ENCODE measurements around the gene ACTN1.
A peak's percentile ranks its signal among the peaks of the same experiment; 100 is the strongest.
"Not testable (repeated sequence)": the region's sequence is repeated elsewhere in the genome, so short reads cannot be mapped to it uniquely, and the experiment has no call there.

Gene ACTN1

DNA sequence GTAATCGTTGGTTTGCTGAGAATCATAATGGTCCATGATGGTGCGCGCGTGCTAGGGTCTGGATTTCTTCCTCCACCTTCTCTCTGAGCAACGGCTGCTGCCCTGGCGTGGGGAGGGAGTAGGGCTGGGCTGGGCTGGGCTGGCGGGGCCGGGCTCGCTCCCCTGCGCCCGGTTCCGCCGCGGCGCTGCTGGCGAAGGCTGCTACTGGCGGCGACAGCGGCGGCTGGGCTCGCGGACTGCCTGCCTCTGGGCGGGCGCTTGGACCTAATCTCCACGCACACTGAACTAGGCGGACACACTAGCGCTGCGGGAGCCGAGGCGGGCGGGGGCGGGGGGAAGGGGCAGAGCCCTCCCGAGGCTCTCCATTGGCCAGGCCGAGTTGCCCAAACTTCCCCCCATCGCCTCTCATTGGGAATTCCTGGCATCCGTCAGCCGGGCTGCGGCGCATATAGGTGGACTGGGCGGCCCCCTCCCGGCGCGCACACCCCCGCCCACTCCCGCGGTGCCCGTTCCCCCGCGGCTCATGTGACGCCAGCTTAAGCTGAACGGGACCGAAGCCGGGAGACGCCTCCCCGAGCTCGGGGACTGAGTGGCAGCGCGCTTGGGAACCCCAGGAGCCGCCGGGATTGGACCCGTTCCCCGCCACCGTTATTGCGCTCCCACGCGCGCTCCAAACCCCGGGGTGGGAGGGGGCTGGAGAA is at the start of gene ACTN1:
ACTN1 (minus strand) TSS at position 282 of the 701 bp plus-strand sequence; CDS start at position 36, 246 bp downstream.
- peaks cover 36% of the 10 kb centered on the region for H3K4me1 ChIP-seq (ENCODE audit: insufficient read depth, low read length)
- no peaks in the 10 kb centered on the region for H3K9me3 ChIP-seq (ENCODE audit: control insufficient read depth, insufficient read depth, low read length)
- H3K9ac ChIP-seq (ENCODE audit: low read depth, low read length), result peak within 1 kb of the TSS; percentile 91
- peaks cover 12% of the 10 kb centered on the region; the same call in 1 of the 2 replicates for H3K36me3 ChIP-seq (ENCODE audit: insufficient read depth, low read length)

DNA sequence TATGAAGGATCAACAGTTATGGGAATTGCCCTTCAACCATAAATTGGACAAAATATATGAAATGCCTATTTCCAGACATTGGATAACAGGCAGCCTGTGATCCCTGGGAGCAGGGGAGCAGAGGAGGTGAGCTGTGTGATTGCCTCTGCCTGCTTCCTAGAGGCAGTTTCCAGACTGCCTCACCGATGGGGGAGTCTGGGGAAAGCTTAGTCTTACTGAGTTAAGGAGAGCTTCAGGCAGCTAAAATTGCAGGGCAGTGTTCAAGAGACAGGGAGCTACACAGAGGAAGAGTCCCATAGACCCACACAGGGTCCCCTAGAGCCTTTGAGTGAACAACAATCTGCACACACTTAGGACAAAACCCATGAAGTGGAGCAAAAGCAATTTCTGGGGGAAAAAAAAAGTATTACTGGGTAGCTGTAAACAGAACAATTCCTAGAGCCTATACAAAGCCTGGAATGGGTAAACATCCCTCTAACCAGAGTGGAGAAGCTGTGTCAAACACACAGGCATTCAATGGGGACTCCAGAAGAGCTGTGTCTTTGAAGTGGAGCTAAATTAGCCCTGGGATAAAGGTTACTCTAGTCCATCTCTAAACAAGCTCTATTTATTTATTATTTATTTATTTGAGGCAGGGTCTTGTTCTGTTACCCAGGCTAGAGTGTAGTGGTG is 48.3 kb upstream of the ACTN1 start:
- Histone ChIP-seq H3K36me3 (ENCODE audit: insufficient read depth, low read length) (no peaks in the 10 kb centered on the region), H3K4me1 (ENCODE audit: insufficient read depth, low read length) (no peaks in the 10 kb centered on the region), H3K9me3 (ENCODE audit: control insufficient read depth, insufficient read depth, low read length) (no peaks in the 10 kb centered on the region), H3K9ac (ENCODE audit: low read depth, low read length) (no peak overlapping the region)

DNA sequence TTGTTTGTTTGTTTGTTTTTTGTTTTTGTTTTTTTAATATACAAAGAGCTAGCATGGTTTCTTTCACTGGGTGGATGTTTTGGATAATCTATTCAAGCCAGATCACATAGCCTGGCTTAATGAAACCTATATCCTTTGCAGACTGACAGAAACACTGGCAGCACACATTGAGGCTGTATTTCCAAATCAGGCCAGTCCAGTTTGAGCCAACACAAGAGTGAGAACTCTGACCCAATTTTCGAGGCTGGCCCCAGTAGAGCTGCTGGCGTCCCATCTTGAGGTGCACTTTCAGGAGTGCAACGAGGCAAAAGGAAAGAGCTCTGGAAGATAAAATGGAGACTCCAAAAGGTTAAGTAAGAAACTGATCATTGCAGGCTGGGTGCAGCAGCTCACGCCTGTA is 43.9 kb upstream of the ACTN1 start:
- no peak overlapping the region for H3K9ac ChIP-seq (ENCODE audit: low read depth, low read length)
- peaks cover 4% of the 10 kb centered on the region; the same call in 1 of the 2 replicates for H3K4me1 ChIP-seq (ENCODE audit: insufficient read depth, low read length)
- no peaks in the 10 kb centered on the region for H3K9me3 ChIP-seq (ENCODE audit: control insufficient read depth, insufficient read depth, low read length)
- H3K36me3 ChIP-seq (ENCODE audit: insufficient read depth, low read length), result no peaks in the 10 kb centered on the region

GRCh38 chr14:69022093-69022492 is 43.0 kb upstream of the ACTN1 start:
- not testable (repeated sequence) for H3K9me3 ChIP-seq (ENCODE audit: control insufficient read depth, insufficient read depth, low read length); H3K4me1 ChIP-seq (ENCODE audit: insufficient read depth, low read length); H3K9ac ChIP-seq (ENCODE audit: low read depth, low read length); H3K36me3 ChIP-seq (ENCODE audit: insufficient read depth, low read length)

GRCh38 chr14:69017706-69018105 is 38.6 kb upstream of the ACTN1 start:
- Histone ChIP-seq H3K36me3 (ENCODE audit: insufficient read depth, low read length) (no peaks in the 10 kb centered on the region), H3K9me3 (ENCODE audit: control insufficient read depth, insufficient read depth, low read length) (no peaks in the 10 kb centered on the region), H3K9ac (ENCODE audit: low read depth, low read length) (no peak overlapping the region), H3K4me1 (ENCODE audit: insufficient read depth, low read length) (peaks cover 20% of the 10 kb centered on the region)

GRCh38 chr14:69014829-69015259 is 35.7 kb upstream of the ACTN1 start:
- Histone ChIP-seq H3K36me3 (ENCODE audit: insufficient read depth, low read length) (no peaks in the 10 kb centered on the region), H3K9me3 (ENCODE audit: control insufficient read depth, insufficient read depth, low read length) (no peaks in the 10 kb centered on the region), H3K4me1 (ENCODE audit: insufficient read depth, low read length) (peaks cover 20% of the 10 kb centered on the region), H3K9ac (ENCODE audit: low read depth, low read length) (no peak overlapping the region)

DNA sequence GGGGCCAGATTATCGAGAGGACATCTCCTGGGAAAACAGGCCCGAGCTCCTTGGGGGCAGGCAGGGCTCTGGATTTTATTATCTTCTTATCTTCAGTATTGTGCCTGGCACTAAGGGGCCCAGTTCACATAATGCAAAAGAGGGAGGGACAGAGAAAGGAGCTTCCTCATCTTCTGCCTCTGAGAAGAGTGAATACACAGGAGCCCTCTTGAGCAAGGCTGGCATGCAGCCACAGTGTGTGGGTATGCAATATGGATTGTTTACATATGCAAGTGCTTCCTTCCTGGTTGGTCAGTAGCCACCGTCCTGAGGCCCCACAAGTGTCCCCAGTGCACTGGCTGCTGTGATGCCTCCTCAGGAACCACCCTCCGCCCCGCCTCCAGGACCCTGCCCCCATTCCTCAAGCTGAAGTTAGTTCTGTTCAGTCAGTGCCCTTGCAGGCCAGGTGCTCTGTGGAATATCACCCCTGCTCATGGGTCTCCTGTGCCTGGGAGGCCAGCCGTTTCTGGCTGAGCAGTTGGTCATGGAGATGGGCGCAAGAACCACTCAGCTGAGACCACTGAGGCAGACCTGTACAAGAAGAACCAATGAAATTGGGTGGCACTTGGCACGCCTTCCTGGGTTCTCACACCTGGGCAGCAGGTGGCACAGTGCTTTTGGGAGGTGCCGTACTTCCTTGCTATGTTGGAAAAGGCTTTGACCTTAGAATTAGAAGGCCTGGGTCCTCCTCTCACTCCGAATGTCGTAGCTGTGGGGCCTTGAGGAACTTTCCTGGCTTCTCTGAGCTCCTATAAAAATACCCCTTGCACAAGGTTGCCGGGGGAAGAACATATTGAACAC is 35.1 kb upstream of the ACTN1 start:
- Histone ChIP-seq H3K4me1 (ENCODE audit: insufficient read depth, low read length) (peaks cover 20% of the 10 kb centered on the region), H3K9ac (ENCODE audit: low read depth, low read length) (no peak overlapping the region), H3K9me3 (ENCODE audit: control insufficient read depth, insufficient read depth, low read length) (no peaks in the 10 kb centered on the region), H3K36me3 (ENCODE audit: insufficient read depth, low read length) (no peaks in the 10 kb centered on the region)

- H3K9me3 ChIP-seq (ENCODE audit: control insufficient read depth, insufficient read depth, low read length), result no peaks in the 10 kb centered on the region
- no peaks in the 10 kb centered on the region for H3K36me3 ChIP-seq (ENCODE audit: insufficient read depth, low read length)
- peaks cover 18% of the 10 kb centered on the region for H3K4me1 ChIP-seq (ENCODE audit: insufficient read depth, low read length)
- no peak overlapping the region for H3K9ac ChIP-seq (ENCODE audit: low read depth, low read length)
These were observed 33.3 kb upstream of the ACTN1 start for GRCh38 chr14:69012256-69012953.

DNA sequence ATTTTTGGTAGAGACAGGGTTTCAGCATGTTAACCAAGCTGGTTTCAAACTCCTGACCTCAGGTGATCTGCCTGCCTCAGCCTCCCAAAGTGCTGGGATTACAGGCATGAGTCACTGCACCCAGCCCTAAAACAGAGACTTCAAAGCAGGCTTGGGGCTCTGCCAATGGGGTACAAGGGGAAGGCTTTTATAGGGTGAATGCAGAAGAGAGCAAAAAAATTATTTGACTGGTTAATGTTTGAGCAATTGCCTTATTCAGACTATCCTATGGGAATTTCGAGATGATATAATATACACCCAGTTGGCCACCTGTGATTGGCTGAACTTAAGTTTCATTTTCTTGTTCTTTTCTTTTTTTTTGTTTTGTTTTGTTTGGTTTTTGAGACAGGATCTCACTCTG is 31.5 kb upstream of the ACTN1 start:
- Histone ChIP-seq H3K9me3 (ENCODE audit: control insufficient read depth, insufficient read depth, low read length) (no peaks in the 10 kb centered on the region), H3K36me3 (ENCODE audit: insufficient read depth, low read length) (no peaks in the 10 kb centered on the region), H3K9ac (ENCODE audit: low read depth, low read length) (no peak overlapping the region), H3K4me1 (ENCODE audit: insufficient read depth, low read length) (peaks cover 22% of the 10 kb centered on the region)

- Histone ChIP-seq H3K9ac (ENCODE audit: low read depth, low read length) (no peak overlapping the region), H3K36me3 (ENCODE audit: insufficient read depth, low read length) (no peaks in the 10 kb centered on the region), H3K4me1 (ENCODE audit: insufficient read depth, low read length) (peaks cover 22% of the 10 kb centered on the region), H3K9me3 (ENCODE audit: control insufficient read depth, insufficient read depth, low read length) (no peaks in the 10 kb centered on the region)
These were observed 29.4 kb upstream of the ACTN1 start for GRCh38 chr14:69008421-69008884.

DNA sequence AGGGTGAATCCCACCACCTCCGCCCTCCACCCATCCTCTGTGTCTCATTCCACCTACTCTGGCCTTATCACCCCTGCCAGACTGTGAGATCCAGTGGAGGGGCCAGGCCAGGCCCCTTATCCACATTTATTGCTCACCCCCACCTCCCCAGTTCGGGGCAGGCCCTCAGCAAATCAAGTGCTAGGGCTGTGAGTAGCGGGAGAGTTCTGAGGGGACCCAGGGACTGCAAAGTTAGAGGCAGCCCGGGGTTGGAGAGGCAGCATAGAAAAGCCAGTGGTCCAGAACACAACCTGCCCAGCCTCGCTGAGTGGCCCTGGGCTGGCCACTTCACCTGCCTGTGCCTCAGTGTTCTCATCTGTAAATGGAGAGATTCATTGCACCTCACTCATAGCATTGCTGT is 27.2 kb upstream of the ACTN1 start:
- H3K9ac ChIP-seq (ENCODE audit: low read depth, low read length), result no peak overlapping the region
- peaks cover 22% of the 10 kb centered on the region for H3K4me1 ChIP-seq (ENCODE audit: insufficient read depth, low read length)
- no peaks in the 10 kb centered on the region for H3K9me3 ChIP-seq (ENCODE audit: control insufficient read depth, insufficient read depth, low read length)
- H3K36me3 ChIP-seq (ENCODE audit: insufficient read depth, low read length), result no peaks in the 10 kb centered on the region

DNA sequence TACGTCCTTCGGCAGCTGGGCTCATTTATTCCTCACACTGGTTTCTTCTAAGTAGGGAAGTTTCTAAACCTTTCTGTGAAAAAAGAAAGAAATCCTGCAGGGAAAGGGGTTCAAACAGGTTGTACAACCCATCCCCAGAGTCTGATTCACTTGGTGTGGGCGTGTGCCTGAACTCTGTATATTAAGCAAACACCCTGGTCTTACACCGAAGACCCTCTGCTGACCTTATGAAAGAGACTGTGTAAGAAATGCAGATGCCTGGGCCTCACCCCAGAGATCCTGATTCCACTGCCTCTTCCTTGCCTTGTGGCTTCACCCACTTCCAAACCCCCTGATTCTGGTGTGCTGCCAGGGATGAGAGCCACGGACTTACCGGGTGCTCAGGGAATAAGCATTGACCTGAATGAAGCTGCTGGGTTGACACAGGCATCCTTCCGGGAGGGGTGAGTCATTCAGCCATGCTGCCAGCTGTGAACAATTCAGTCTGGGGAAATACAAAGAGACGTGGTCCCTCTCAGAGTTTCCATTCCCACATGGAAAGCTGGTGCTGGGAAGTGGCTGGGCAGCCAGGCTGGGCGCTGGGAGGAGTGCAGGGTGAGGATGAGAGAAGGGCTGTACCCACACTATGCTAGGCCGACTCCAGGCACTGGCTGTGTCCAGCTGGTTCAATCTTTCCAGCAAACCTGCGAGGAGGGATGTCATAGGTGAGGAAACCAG is 26.5 kb upstream of the ACTN1 start:
- no peak overlapping the region for H3K9ac ChIP-seq (ENCODE audit: low read depth, low read length)
- H3K9me3 ChIP-seq (ENCODE audit: control insufficient read depth, insufficient read depth, low read length), result no peaks in the 10 kb centered on the region
- no peaks in the 10 kb centered on the region for H3K36me3 ChIP-seq (ENCODE audit: insufficient read depth, low read length)
- H3K4me1 ChIP-seq (ENCODE audit: insufficient read depth, low read length), result peaks cover 22% of the 10 kb centered on the region

DNA sequence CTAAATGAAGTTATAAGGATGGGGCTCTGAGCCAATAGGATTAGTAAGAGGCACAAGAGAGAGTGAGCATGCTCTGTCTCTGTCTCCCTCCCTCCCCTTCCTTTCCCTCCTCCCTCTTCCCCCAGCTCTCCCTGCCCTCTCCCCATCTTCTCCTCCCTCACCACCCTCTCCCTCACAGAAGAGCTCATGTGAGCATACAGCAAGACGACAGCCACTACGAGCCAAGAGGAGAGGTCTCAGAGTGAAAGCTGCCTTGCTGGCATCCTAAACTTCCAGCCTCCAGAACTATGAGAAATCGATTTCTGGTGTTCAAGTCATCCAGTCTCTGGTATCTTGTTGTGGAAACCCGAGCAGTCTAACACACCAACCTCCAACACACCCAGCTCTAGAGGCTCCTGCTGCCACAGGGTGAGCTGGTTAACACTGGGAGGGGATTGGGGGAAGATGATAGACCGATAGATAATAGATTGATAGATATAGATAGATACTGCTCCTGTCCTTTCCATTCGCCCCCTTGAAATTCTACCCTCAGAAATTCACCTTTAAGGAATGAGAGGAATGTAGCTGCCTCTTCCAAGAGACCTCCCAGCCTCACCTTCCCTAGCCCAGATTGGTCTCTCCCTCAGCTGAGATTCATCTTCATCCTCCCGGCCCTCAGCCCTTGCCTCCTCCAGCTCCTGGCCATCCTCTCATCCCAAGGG is 25.8 kb upstream of the ACTN1 start:
- Histone ChIP-seq H3K9ac (ENCODE audit: low read depth, low read length) (no peak overlapping the region), H3K9me3 (ENCODE audit: control insufficient read depth, insufficient read depth, low read length) (no peaks in the 10 kb centered on the region), H3K36me3 (ENCODE audit: insufficient read depth, low read length) (no peaks in the 10 kb centered on the region), H3K4me1 (ENCODE audit: insufficient read depth, low read length) (peaks cover 22% of the 10 kb centered on the region)
